Measurements from ENCODE around the gene CEACAM6.
"Not testable (repeated sequence)": the region's sequence is repeated elsewhere in the genome, so short reads cannot be mapped to it uniquely, and the experiment has no call there.

Gene CEACAM6

DNA sequence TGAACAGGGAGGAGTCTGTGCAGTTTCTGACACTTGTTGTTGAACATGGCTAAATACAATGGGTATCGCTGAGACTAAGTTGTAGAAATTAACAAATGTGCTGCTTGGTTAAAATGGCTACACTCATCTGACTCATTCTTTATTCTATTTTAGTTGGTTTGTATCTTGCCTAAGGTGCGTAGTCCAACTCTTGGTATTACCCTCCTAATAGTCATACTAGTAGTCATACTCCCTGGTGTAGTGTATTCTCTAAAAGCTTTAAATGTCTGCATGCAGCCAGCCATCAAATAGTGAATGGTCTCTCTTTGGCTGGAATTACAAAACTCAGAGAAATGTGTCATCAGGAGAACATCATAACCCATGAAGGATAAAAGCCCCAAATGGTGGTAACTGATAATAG is 16.1 kb downstream of the CEACAM6 start:
- Histone ChIP-seq H3K9ac (ENCODE audit: low read depth in 1 of 2, low read length in 2 of 2) (no peak overlapping the region), H3K4me3 (ENCODE audit: low read depth in 1 of 2, low read length in 2 of 2) (no peak overlapping the region), H3K9me3 (ENCODE audit: control insufficient read depth in 1 of 2, low read length in 2 of 2) (no peaks in the 10 kb centered on the region), H3K4me1 (ENCODE audit: control insufficient read depth in 1 of 2, insufficient read depth in 2 of 2, low read length in 2 of 2) (peaks cover 26 to 37% of the 10 kb centered on the region in 2 donors), H3K27me3 (ENCODE audit: control insufficient read depth in 1 of 2, insufficient read depth in 2 of 2, low read length in 2 of 2) (no peaks in the 10 kb centered on the region), H3K36me3 (ENCODE audit: control insufficient read depth in 1 of 2, insufficient read depth in 2 of 2, low read length in 2 of 2) (no peaks in the 10 kb centered on the region), H3K27ac (ENCODE audit: low read depth, low read length) (no peak overlapping the region)

DNA sequence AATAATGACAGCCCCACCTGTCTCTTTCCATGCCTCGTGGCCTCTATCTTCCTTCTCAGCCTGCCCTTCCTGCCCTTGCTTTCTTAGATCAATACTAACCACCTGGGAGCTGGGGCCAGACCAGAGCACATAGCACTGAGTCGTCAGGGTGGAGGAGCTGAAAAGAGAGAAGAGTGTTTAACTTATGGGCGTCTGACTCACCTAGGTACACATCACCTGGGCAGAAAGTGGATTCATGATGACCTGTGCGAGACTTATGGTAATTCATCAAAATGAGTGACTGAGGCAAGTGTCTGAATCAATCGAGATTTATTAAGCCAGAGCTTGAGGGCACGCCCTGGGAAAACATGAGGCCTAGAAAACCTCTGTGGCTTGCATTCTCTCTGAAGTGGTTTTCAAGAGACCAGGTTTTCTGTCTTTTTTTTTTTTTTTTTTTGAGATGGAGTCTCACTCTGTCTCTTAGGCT is 19.2 kb downstream of the CEACAM6 start:
- Histone ChIP-seq H3K36me3 (ENCODE audit: control insufficient read depth in 1 of 2, insufficient read depth in 2 of 2, low read length in 2 of 2) (no peaks in the 10 kb centered on the region), H3K4me3 (ENCODE audit: low read depth in 1 of 2, low read length in 2 of 2) (no peak overlapping the region), H3K9ac (ENCODE audit: low read depth in 1 of 2, low read length in 2 of 2) (no peak overlapping the region), H3K4me1 (ENCODE audit: control insufficient read depth in 1 of 2, insufficient read depth in 2 of 2, low read length in 2 of 2) (peaks cover 32 to 39% of the 10 kb centered on the region in 2 donors), H3K27me3 (ENCODE audit: control insufficient read depth in 1 of 2, insufficient read depth in 2 of 2, low read length in 2 of 2) (no peaks in the 10 kb centered on the region), H3K27ac (ENCODE audit: low read depth, low read length) (peak overlapping the region; percentile 44), H3K9me3 (ENCODE audit: control insufficient read depth in 1 of 2, low read length in 2 of 2) (no peaks in the 10 kb centered on the region)

DNA sequence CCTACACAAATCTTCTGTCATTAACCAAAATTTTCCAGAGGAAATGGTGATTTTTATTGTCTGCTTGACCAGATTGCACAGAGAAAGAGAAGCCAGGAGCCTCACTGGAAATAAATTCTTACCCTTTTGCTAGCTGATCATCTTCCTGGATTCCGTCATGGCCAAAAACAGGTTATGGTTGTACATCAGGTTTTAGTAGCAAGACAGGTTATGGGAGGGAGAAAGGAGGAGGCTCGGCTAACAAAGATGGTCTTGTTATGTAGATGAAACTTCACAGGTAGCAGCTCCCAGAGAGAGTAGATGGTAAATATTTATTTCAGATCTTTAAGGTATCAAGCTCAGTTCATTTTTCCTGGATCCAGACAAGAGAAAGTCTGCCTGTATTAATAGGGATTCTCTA is 21.4 kb downstream of the CEACAM6 start:
- no peak overlapping the region for H3K27ac ChIP-seq (ENCODE audit: low read depth, low read length)
- H3K4me1 ChIP-seq (ENCODE audit: control insufficient read depth in 1 of 2, insufficient read depth in 2 of 2, low read length in 2 of 2) = peaks cover 42 to 43% of the 10 kb centered on the region in 2 donors

DNA sequence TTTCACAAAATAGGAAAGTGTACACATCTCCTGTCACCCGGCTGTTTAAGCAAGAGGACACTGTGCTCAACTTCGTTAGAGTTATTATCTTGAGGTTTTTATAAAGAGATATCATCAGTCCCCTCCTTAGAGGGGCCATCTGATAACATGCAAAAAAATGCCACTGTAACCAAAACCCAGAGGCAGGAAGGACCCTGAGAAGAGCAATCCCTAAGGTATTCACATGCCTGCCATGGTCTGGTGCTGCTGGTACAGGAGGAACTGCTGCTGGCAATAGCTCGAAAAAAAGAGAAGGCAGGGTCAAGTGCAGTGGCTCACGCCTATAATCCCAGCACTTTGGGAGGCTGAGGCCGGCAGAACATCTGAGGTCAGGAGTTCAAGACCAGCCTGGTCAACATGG is 28.3 kb downstream of the CEACAM6 start:
- no peak overlapping the region for H3K4me3 ChIP-seq (ENCODE audit: low read depth in 1 of 2, low read length in 2 of 2)
- peaks cover 0 to 3% of the 10 kb centered on the region in 2 donors for H3K27me3 ChIP-seq (ENCODE audit: control insufficient read depth in 1 of 2, insufficient read depth in 2 of 2, low read length in 2 of 2)
- H3K27ac ChIP-seq (ENCODE audit: low read depth, low read length) = no peak overlapping the region
- H3K9me3 ChIP-seq (ENCODE audit: control insufficient read depth in 1 of 2, low read length in 2 of 2) = no peaks in the 10 kb centered on the region
- H3K9ac ChIP-seq (ENCODE audit: low read depth in 1 of 2, low read length in 2 of 2) = no peak overlapping the region
- H3K36me3 ChIP-seq (ENCODE audit: control insufficient read depth in 1 of 2, insufficient read depth in 2 of 2, low read length in 2 of 2) = no peaks in the 10 kb centered on the region
- H3K4me1 ChIP-seq (ENCODE audit: control insufficient read depth in 1 of 2, insufficient read depth in 2 of 2, low read length in 2 of 2) = peaks cover 26 to 28% of the 10 kb centered on the region in 2 donors

More for the DNA sequence above, 21.4 kb downstream of the CEACAM6 start:
- H3K27me3 ChIP-seq (ENCODE audit: control insufficient read depth in 1 of 2, insufficient read depth in 2 of 2, low read length in 2 of 2) = no peaks in the 10 kb centered on the region
- H3K4me3 ChIP-seq (ENCODE audit: low read depth in 1 of 2, low read length in 2 of 2) = no peak overlapping the region
- no peaks in the 10 kb centered on the region for H3K36me3 ChIP-seq (ENCODE audit: control insufficient read depth in 1 of 2, insufficient read depth in 2 of 2, low read length in 2 of 2)
- H3K9me3 ChIP-seq (ENCODE audit: control insufficient read depth in 1 of 2, low read length in 2 of 2) = no peaks in the 10 kb centered on the region
- no peak overlapping the region for H3K9ac ChIP-seq (ENCODE audit: low read depth in 1 of 2, low read length in 2 of 2)

DNA sequence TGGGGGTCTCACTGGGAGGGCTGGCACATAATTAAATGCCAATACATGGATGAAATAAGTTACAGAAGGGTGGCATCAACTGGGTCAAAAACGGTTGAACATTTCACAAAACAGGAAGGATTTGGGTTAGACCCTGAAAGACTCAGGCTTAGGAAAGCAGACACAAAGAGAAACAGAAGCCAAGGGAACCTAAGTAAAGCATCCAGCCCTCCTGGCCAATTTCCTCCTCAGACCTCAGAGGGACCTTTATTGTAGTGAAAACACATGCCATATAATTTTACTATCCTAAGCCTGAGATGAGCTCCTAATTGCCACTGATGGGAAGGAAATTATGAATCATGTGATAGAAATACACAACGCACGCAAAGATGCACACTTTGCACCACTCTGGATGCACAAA is 29.0 kb downstream of the CEACAM6 start:
- no peaks in the 10 kb centered on the region for H3K36me3 ChIP-seq (ENCODE audit: control insufficient read depth in 1 of 2, insufficient read depth in 2 of 2, low read length in 2 of 2)
- no peaks in the 10 kb centered on the region for H3K9me3 ChIP-seq (ENCODE audit: control insufficient read depth in 1 of 2, low read length in 2 of 2)
- no peak overlapping the region for H3K27ac ChIP-seq (ENCODE audit: low read depth, low read length)
- H3K4me3 ChIP-seq (ENCODE audit: low read depth in 1 of 2, low read length in 2 of 2) = no peak overlapping the region
- no peak overlapping the region for H3K9ac ChIP-seq (ENCODE audit: low read depth in 1 of 2, low read length in 2 of 2)
- peaks cover 26 to 28% of the 10 kb centered on the region in 2 donors for H3K4me1 ChIP-seq (ENCODE audit: control insufficient read depth in 1 of 2, insufficient read depth in 2 of 2, low read length in 2 of 2)
- peaks cover 0 to 3% of the 10 kb centered on the region in 2 donors for H3K27me3 ChIP-seq (ENCODE audit: control insufficient read depth in 1 of 2, insufficient read depth in 2 of 2, low read length in 2 of 2)

DNA sequence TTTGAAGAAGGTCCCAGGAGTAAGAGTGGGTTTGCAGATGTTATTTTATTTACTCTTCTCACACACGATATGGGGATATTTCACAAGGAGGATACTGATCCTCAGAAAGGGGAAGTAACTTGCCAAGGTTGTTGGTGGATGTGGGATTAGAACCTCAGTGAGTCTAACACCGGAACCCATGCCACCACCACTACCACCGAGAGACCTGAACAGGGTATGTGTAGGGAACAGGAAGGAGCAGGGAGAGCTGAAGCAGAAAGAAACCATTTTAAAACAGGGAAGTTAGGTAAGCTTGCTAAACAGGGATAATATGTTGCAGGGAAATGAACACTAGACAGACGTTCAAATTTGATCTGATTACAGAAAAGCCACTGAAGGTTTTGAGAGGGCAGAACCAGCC is 29.4 kb downstream of the CEACAM6 start:
- Histone ChIP-seq H3K27ac (ENCODE audit: low read depth, low read length) (no peak overlapping the region), H3K4me1 (ENCODE audit: control insufficient read depth in 1 of 2, insufficient read depth in 2 of 2, low read length in 2 of 2) (peaks cover 23 to 26% of the 10 kb centered on the region in 2 donors), H3K9me3 (ENCODE audit: control insufficient read depth in 1 of 2, low read length in 2 of 2) (no peaks in the 10 kb centered on the region), H3K36me3 (ENCODE audit: control insufficient read depth in 1 of 2, insufficient read depth in 2 of 2, low read length in 2 of 2) (no peaks in the 10 kb centered on the region), H3K27me3 (ENCODE audit: control insufficient read depth in 1 of 2, insufficient read depth in 2 of 2, low read length in 2 of 2) (peaks cover 0 to 3% of the 10 kb centered on the region in 2 donors), H3K4me3 (ENCODE audit: low read depth in 1 of 2, low read length in 2 of 2) (no peak overlapping the region), H3K9ac (ENCODE audit: low read depth in 1 of 2, low read length in 2 of 2) (peak overlapping the region in 1 of 2 donors; percentile 27)

DNA sequence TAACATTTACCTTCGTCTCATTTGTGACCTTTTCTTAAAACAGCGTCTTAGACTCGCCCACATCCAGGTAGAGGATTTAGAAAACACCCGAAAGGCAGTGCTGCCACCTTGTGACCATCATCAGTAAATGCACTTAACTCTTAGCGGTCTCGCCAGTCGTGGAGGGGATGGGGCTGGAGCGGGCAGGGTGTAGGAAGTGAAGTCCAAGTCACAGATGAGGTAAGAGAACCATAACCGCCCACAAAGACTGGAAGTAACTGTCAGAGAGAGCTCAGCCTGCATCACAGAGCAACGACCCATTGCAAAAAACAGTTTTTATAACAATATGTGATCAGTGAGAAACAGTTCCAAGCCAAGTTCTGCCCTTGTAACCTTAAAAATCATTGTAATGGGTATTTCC is 30.3 kb downstream of the CEACAM6 start:
- no peak overlapping the region for H3K27ac ChIP-seq (ENCODE audit: low read depth, low read length)

DNA sequence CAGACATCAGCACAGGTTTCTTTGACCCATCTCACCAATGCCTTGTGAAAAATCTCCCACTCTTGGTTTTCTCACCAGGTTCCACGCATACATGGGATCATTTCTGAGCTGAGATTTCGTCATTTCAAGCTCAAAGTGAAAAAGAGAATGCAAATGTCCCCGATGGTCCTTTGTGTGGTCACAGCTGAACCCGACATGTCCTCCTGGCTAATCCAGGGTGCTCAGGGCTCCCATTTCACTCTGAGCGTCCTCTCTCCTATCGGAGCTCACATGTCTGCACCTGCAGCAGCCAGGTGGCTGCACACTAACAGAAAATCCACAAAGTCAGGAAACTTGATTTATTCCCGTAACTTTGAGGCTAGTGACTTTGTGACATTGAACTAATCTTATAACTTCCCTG is 31.7 kb downstream of the CEACAM6 start:
- Histone ChIP-seq H3K36me3 (ENCODE audit: control insufficient read depth in 1 of 2, insufficient read depth in 2 of 2, low read length in 2 of 2) (no peaks in the 10 kb centered on the region), H3K4me1 (ENCODE audit: control insufficient read depth in 1 of 2, insufficient read depth in 2 of 2, low read length in 2 of 2) (peaks cover 16 to 18% of the 10 kb centered on the region in 2 donors), H3K27ac (ENCODE audit: low read depth, low read length) (no peak overlapping the region), H3K4me3 (ENCODE audit: low read depth in 1 of 2, low read length in 2 of 2) (no peak overlapping the region), H3K9ac (ENCODE audit: low read depth in 1 of 2, low read length in 2 of 2) (no peak overlapping the region), H3K9me3 (ENCODE audit: control insufficient read depth in 1 of 2, low read length in 2 of 2) (no peaks in the 10 kb centered on the region), H3K27me3 (ENCODE audit: control insufficient read depth in 1 of 2, insufficient read depth in 2 of 2, low read length in 2 of 2) (peaks cover 0 to 3% of the 10 kb centered on the region in 2 donors)

More for the DNA sequence above, 30.3 kb downstream of the CEACAM6 start:
- no peaks in the 10 kb centered on the region for H3K9me3 ChIP-seq (ENCODE audit: control insufficient read depth in 1 of 2, low read length in 2 of 2)
- peaks cover 0 to 3% of the 10 kb centered on the region in 2 donors for H3K27me3 ChIP-seq (ENCODE audit: control insufficient read depth in 1 of 2, insufficient read depth in 2 of 2, low read length in 2 of 2)
- no peaks in the 10 kb centered on the region for H3K36me3 ChIP-seq (ENCODE audit: control insufficient read depth in 1 of 2, insufficient read depth in 2 of 2, low read length in 2 of 2)
- H3K4me3 ChIP-seq (ENCODE audit: low read depth in 1 of 2, low read length in 2 of 2) = no peak overlapping the region
- H3K4me1 ChIP-seq (ENCODE audit: control insufficient read depth in 1 of 2, insufficient read depth in 2 of 2, low read length in 2 of 2) = peaks cover 16 to 18% of the 10 kb centered on the region in 2 donors
- peak overlapping the region in 1 of 2 donors; percentile 27 for H3K9ac ChIP-seq (ENCODE audit: low read depth in 1 of 2, low read length in 2 of 2)

DNA sequence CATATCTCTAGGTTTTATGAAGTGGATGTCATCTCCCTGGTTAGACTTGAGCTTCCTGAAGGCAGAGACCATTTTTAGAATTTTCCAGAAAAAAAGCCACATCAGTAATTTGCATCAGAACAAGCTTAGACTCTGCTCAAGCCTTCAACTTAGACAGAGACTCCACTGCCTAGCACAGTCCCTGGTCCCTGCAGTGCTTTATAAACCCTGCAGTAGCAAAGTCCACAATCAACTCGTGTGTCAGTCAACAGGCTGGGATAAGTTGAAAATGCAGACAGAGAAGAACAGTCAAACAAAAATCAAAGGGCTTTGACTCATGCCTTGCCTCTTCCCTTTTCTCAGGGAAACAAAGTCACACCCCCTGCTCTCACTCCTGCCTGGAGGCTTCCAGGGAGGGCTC is 33.2 kb downstream of the CEACAM6 start:
- not testable (repeated sequence) for H3K27me3 ChIP-seq (ENCODE audit: control insufficient read depth in 1 of 2, insufficient read depth in 2 of 2, low read length in 2 of 2); H3K9ac ChIP-seq (ENCODE audit: low read depth in 1 of 2, low read length in 2 of 2); H3K27ac ChIP-seq (ENCODE audit: low read depth, low read length); H3K36me3 ChIP-seq (ENCODE audit: control insufficient read depth in 1 of 2, insufficient read depth in 2 of 2, low read length in 2 of 2); H3K9me3 ChIP-seq (ENCODE audit: control insufficient read depth in 1 of 2, low read length in 2 of 2); H3K4me3 ChIP-seq (ENCODE audit: low read depth in 1 of 2, low read length in 2 of 2)
- peaks cover 16 to 18% of the 10 kb centered on the region in 2 donors for H3K4me1 ChIP-seq (ENCODE audit: control insufficient read depth in 1 of 2, insufficient read depth in 2 of 2, low read length in 2 of 2)

DNA sequence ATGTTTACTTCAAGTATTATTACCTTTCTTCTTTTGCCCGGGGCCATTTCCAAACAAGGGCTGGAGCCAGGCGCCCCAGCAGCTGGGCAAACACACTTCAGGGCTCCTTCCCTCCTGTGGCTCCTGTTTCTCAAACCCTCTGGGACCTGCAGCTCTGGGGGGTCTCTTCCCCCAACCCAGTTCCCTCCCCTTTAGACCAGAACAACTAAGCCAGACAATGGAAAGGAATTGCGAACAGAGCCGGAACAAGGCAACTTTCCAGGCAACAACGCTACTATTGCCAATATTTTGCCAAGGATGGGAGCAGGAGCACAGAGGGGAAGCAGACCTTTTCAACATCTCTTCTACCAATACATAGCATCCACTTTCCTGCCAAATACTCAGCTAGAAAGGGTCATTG is 33.7 kb downstream of the CEACAM6 start:
- H3K4me3 ChIP-seq (ENCODE audit: low read depth in 1 of 2, low read length in 2 of 2); H3K9me3 ChIP-seq (ENCODE audit: control insufficient read depth in 1 of 2, low read length in 2 of 2); H3K27ac ChIP-seq (ENCODE audit: low read depth, low read length); H3K36me3 ChIP-seq (ENCODE audit: control insufficient read depth in 1 of 2, insufficient read depth in 2 of 2, low read length in 2 of 2); H3K9ac ChIP-seq (ENCODE audit: low read depth in 1 of 2, low read length in 2 of 2); H3K27me3 ChIP-seq (ENCODE audit: control insufficient read depth in 1 of 2, insufficient read depth in 2 of 2, low read length in 2 of 2): not testable (repeated sequence)
- H3K4me1 ChIP-seq (ENCODE audit: control insufficient read depth in 1 of 2, insufficient read depth in 2 of 2, low read length in 2 of 2) = peaks cover 16 to 18% of the 10 kb centered on the region in 2 donors
